Bone marrow (tissue), 2 donors: ENCODE results near the gene VSTM4.

ENCODE experiments used
- DNase-seq, 2 donors: peaks; one replicate each; lab custom pipeline; 2025; lab: John Stamatoyannopoulos, UW

VSTM4 gene

GRCh38 chr10:49091450-49092210 lies 23.7 kb downstream of the VSTM4 start:
- no peak for DNase-seq

GRCh38 chr10:49090696-49091380 lies 24.5 kb downstream of the VSTM4 start:
- no peak for DNase-seq

GRCh38 chr10:49090189-49090575 lies 25.1 kb downstream of the VSTM4 start:
- DNase-seq = no peak

DNA sequence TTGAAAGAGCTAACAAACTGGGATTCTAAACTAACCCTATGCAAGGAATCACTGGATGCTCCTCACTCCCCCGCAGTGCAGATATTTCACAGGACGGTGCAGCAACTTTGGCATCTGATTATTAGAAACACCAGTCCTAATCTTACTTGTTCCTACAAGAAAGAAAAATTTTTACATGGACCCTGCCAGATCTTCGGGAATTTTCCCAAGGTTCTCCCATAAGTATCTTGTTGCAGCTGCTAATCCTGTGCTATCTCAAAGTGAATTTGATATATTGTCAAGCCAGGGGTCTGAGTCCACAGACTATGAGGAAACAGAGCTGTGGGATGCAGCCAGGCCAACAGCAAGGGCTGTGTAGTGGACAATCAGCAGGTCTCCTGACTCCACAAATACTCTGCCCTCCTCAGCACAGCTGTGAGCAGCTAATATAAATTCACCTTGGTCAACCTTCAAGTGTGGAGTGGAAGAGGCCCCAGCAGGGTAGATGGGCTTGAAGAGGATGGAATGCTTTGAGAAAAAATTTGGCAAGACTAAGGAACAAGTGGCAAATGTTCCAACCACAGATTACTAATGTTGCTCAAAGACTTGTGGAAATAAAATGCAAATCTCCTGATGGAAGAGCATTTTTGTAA lies 25.6 kb downstream of the VSTM4 start:
- DNase-seq = no peak

DNA sequence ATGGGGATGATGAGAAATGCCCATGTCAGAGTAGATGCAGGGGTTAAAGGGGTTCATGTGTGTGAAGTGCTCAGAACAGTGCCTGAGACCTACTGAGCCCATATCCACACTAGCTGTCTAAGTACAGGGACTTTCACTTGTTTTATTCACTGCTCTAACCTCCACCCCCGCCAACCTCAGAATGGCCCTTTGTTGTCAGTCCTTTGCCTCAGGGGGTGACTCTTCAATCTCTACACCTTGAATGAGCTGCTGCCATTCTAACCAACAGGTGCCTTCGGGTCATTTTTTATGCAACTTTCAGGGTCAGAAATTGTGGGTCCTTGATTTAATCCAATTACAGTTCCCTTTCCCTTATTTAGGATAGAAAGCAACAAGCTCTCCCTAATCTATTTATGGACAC lies 26.2 kb downstream of the VSTM4 start:
- DNase-seq = no peak

- DNase-seq = no peak
Observed at GRCh38 chr10:49086889-49087288, 28.4 kb downstream of the VSTM4 start.

GRCh38 chr10:49083261-49083660 lies 32.1 kb downstream of the VSTM4 start:
- DNase-seq = no peak

DNA sequence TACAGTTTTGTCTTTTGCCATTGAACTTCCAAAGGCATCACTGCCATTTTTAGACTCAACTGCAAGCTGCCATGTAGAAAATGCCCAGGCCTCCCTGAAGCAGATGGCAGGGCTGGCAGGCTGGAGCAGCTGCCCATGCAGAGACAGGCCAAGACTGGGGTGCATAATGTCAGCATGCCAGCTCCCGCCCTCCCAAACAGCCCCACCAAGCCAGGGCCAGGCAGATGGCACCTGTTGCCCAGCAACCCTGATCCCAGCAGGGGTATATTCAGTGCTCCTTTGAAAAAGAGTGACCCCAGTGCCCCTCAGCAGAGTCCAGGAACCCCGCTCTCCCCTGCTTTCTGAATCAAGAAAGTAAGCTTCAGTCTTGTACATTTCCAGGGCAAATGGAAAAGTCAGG lies 32.6 kb downstream of the VSTM4 start:
- DNase-seq = no peak

DNA sequence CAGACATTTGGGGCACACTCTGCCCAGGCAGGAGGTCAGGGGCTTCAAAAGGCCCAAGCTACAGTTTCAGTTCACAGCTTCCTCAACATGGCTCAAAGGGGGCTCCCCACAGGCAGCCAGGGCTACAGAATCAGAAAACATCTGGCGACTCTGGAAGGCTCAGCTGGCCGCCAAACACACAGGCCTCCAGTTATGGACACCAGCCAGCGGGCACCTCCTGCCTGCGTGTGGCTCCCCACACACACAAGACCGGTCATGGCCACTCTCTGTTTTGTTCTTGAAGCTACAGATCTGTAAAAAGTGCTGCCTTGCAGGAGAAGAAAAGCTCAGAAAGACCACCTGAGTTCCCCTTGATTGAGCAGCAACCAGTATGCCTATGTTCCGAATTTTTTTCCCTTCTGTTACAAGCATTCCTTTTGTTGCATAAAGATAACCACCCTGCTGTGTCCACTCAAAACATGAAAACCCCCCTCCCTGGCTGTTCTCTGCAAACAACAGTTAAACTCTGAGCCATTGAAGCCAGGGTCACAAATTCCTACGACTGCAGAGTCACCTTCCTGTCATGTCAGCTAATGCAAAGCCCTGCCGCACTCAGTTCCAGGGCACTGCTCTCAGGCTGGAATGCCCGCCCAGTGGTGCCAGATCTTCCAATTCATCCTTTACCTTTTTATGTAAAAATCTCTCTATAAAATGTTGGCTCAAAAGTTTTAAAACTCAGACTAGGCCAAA lies 33.6 kb downstream of the VSTM4 start:
- DNase-seq = no peak

DNA sequence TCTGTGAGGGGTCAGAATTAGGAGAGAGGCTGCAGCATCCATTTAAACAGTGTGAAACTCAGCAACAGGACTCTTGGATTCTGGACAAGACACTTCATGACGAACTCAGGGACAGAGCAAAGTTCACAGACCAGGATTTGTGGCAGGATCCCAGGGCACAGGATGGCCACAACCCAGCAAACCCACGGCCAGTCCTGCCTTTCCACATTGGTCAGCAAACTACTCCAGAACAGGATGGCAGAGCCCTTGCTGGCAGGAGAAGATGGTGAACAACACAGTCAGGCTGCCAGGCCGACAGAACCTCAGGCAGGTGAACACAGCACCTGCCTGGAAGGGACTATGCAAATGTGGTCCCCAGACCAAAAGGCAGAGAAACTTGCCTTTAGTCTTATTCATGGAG lies 34.4 kb downstream of the VSTM4 start:
- no peak for DNase-seq

- peak in 1 of 2 donors; percentile 49 for DNase-seq
Observed at GRCh38 chr10:49080071-49080470, 35.3 kb downstream of the VSTM4 start.

DNA sequence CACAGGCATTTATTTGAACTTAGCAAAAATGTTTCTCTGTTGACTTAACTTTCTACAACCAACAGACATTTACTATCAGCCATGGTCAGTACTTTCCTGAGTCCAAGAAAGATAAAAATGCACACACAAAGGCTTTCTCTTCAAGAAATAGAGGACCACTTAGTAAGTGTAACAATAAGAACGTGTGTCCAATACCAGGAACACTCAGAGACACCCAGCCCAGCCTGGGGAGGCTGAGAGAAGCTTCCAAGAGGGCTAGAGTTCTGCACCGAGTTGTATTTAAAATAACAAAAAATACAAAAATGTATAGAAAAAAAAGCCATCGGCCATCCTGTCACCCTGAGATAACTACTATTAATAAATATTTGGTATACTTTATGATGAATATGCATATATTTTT lies 35.8 kb downstream of the VSTM4 start:
- DNase-seq = no peak

GRCh38 chr10:49079072-49079471 lies 36.2 kb downstream of the VSTM4 start:
- DNase-seq = no peak

GRCh38 chr10:49078433-49078832 lies 36.9 kb downstream of the VSTM4 start:
- DNase-seq = no peak

DNA sequence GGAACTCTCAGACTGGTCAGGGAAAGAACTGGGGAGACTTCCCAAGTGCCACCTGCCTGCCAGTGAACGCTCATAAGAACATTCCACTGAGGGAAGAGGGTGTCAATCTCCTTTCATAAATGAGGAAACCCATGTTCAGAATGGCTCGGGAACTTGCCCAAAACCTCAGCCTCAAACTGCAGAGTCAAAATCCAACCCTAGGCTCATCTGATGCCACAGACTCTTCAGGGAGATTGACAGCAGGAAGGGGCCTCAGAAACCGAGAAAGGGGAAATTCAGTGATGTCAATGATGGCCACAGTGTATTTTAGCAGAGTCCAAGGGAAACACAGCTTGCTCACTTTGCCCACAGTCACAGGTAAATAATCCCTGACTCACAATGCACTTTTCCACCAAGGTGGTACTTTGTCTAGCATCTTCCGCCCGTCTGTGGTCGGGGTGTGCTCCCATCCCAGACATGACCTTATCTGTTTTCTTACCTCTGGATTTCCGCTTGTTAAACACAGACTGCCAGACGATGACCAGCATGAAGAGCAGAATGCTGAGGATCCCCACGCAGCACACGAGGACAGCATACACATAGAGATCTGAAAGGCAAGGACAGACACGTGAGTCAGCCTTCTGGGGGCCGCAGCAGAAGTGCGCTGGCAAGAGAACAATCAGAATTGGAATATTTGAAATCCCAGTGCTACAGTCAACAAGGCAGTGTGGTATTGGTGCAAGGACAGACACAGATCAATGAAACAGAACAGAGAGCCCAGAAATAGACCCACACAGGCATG lies 38.4 kb downstream of the VSTM4 start:
- peak in 1 of 2 donors; percentile 67 for DNase-seq

DNA sequence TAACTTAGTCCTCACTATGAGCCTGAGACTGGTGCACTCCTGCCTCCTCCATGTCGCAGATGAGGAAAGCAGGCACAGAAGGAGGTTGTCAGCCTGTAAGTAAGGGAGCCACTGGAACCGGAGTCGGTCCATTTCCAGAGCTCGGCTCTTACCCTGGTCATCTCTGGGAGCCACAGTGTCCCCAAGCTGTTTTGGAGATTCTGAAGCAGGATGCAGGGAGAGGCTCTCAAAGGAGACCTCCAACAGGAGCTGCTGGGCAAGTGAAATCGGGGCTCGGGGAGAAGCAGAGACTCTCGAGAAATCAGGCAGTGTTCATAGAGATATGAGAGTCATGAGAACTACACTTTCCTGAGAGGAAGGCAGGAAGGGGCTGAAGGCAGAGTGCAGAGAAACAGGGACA lies 39.0 kb downstream of the VSTM4 start:
- DNase-seq = no peak

DNA sequence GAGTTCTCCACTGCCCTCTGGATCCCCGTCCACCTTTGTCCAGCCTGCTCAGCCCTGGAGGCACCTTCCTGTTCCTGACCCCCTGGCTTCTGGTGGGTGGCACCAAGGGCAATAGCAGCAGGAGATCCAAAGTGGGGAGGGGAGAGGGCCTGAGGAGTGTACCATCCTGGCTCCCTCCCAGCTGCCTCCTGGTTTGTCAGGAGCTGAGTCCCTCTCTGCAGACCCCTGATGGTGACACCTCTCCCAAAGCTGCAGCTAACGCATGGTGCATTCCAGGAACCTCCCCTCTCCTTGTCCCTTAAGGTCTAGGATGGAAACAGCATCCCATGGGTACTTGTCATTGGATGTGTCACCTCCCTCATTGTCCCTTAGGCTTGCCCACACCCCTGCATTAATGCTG lies 39.6 kb downstream of the VSTM4 start:
- DNase-seq = no peak

DNA sequence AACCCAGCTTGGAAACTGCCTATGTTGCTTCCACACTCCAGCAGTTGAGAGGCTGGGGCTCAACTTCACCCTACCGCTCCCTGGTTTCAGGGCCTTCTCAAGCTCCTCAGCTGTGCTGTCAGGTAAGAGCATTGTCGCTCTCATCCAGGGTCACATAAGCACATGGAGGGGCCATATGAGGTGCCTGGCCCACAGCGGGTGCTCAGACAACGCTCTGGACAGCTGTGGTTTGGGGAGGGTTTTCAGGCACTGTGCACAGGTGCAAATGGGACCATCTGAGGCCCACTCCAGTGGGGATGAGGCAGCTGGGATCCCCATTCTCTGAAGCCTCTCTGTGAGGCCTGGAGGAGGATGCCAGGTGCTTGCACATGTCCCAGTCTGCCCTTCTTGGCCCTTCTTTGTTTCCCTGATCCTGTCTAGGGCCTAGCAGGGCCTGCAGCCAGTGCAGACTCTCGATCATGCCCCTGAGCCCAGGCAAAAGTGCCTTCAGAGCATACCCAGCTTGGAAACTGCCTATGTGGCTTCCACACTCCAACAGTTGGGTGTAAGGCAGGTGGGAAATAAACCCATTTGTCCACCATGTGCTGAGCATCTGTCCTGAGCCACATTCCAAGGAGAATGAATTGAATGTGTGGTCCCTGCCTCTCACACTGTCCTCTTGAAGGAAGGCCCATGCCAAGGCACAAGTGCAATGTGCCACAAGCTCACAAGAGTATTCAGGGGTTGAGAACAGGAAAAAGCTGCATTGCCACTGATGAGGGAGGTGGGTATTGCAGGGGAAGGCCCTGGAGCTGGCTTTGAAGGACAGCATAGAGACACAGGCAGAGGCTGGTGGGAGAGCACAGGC lies 40.3 kb downstream of the VSTM4 start:
- no peak for DNase-seq

- DNase-seq = no peak
Observed at GRCh38 chr10:49072166-49072885, 43.0 kb downstream of the VSTM4 start.

DNA sequence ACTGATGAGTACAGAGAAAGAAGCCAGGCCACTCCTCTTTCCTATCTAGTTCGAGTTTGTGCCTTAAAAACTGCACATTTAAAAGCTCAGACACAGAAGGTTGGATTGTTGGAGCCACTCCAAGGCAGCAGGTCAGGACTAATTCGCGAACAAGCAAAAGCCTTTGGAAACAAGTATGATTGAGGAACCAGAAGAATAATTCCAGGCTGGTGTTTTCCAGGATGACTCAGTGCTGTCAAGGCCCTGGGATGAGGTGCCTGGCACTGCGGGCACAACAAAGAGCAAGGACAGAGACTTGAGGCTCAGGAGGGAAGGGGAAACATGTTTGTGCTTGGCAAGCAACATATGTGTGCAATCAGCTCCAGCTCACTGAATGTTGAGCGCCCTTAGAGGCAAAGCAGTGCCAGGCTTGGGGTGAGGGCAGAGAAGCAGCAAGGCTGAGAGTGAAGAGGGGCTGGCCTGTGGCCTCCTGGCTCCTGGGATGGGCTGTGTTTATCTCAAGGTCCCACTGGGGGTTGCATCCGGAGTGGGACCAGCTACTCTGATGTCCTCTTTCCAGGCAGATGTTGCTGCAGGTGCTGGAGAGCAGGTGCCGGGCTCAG lies 44.1 kb downstream of the VSTM4 start:
- DNase-seq = no peak
